KOPT-K1 (cell line): ENCODE results near the gene OR10G3.

Experiments used
- H3K27ac ChIP-seq: fragments of 200-600 bp; sonication (generic); 2 replicates; pipeline ENCODE4 v1.5.1; 2016; ENCODE audit warnings: antibody characterized with exemption, mild to moderate bottlenecking, low read depth, low read length; ENCODE audit not compliant: poor library complexity, severe bottlenecking
- H3K36me3 ChIP-seq: fragments of 200-600 bp; sonication (generic); 2 replicates; pipeline ENCODE4 v1.5.1; 2017; ENCODE audit warnings: antibody characterized with exemption, mild to moderate bottlenecking, low read length, moderate library complexity; ENCODE audit not compliant: insufficient read depth
- H3K9me3 ChIP-seq: fragments of 200-600 bp; sonication (generic); 2 replicates; pipeline ENCODE4 v1.5.1; 2017; ENCODE audit warnings: antibody characterized with exemption, low read length, mild to moderate bottlenecking; ENCODE audit not compliant: insufficient read depth, poor library complexity, severe bottlenecking

Gene OR10G3

GRCh38 chr14:21543521-21543960 is 36.3 kb downstream of the OR10G3 start:
- H3K27ac ChIP-seq = no peak overlapping the region

DNA sequence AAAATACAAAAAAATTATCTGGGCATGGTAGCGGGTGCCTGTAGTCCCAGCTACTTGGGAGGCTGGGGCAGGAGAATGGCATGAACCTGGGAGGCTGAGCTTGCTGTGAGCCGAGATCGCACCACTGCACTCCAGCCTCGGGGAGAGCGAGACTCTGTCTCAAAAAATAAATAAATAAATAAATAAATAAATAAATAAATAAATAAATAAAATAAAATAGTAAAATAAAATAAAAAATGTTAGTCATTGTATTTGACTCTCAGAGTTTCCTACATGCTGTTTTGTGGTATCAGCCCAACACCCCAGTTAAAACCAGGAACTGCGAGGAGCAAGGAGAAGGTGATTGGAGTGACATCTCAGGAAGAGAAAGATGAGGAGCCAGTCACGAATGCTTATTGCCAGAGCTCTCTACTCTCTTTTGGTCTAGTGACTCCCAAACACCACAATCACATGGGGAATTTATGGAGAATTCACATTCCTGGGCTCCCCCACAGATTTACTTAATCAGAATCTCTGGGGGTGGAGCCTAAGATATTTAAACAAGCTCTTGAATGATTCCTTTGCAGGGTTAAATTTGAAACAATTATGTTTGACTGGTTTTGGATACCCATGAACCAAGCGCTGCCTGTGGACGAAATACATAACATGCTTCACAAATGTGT is 38.3 kb downstream of the OR10G3 start:
- Histone ChIP-seq H3K36me3 (no peaks in the 10 kb centered on the region), H3K27ac (no peak overlapping the region), H3K9me3 (no peaks in the 10 kb centered on the region)

More at GRCh38 chr14:21543521-21543960, 36.3 kb downstream of the OR10G3 start:
- H3K36me3 ChIP-seq = no peaks in the 10 kb centered on the region
- no peaks in the 10 kb centered on the region for H3K9me3 ChIP-seq

DNA sequence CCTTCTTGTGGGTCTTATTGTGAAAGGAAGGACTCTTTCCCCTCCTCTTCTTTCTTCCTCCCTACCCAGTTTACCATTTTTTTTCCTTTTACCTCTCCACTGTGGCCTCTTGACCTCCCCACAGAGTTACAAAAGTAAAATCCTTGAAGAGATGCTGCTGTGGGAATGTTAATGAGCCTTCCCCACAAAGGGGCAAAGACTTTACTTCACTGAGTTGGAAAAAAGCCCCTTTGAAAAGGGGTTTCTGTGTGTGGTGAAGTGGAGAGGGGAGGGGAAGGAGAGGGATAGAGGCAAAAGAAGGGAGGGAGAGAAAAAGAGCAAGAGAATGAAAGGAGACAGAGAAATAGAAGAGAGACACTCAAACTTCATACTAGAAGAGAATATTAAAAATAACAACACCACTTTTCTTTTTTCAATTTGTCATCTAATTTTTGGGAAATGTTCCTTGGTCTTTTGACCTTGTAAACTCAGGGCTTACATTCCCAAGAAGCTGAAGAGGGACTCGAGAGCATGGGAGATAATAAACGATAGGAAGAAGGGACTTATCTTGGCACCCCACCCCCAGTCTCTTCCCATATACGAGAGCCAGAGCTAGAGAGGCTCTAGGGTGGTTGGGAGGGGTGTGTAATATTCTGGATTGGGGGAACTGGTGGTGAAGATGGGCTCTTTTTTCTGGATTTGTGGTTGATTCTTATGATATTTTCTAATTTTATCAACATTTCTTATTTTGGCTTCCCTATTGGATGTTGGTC is 40.5 kb downstream of the OR10G3 start:
- H3K9me3 ChIP-seq = no peaks in the 10 kb centered on the region
- H3K27ac ChIP-seq = no peak overlapping the region
- no peaks in the 10 kb centered on the region for H3K36me3 ChIP-seq

DNA sequence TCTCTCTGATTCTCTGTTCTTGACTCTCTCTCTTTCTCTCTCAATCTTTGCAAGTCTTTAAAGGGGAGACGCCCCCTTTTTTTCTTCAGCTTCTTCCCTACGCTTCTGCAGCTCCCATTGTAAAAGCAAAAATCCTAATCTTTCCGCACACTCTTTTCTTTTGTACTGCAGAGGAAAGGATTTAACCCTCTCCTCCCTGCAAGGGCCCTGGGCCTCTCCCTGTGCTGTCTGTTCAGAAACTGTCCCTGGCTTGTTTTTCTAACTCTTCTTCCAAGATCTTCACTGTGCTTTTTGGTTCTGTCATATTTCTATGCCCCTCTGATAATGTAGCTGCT is 42.8 kb downstream of the OR10G3 start:
- Histone ChIP-seq H3K36me3 (no peaks in the 10 kb centered on the region), H3K9me3 (no peaks in the 10 kb centered on the region), H3K27ac (no peak overlapping the region)

DNA sequence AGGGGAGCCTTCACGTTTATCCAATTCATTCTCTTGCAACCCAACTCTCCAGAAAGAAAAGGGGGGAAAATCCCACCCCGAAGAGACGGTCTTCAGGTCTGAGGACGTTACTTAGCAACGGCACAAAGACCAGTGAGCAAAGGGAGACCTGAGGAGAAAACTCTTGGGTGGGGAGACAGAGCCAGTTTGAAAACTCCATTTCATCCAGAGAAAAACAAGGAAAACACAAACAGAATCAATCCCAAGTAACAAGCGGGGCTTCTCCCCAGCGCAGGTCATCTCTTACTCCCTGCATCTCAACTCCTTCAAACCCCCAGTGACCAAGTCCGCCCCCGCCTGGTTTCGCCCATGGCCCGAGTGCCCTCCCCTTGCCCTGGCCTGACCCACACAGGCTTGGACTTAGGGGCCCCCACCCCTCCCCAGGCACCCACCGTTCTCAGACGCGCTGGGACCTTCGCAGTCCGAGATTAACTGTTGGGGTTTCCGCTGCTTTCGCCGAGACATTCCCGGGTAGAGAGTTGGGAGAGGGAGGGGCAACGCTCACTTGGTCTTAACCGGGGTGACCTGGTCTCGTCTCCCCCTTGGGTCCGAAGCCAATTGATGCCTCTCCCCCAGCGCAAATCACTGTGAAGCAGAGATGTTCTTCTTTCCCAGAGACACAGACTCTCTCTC is 43.3 kb downstream of the OR10G3 start:
- H3K27ac ChIP-seq = no peak overlapping the region
- H3K9me3 ChIP-seq = no peaks in the 10 kb centered on the region
- H3K36me3 ChIP-seq = no peaks in the 10 kb centered on the region

- no peak overlapping the region for H3K27ac ChIP-seq
- H3K36me3 ChIP-seq = no peaks in the 10 kb centered on the region
- H3K9me3 ChIP-seq = no peaks in the 10 kb centered on the region
Measured at GRCh38 chr14:21535545-21536417, 44.1 kb downstream of the OR10G3 start.

- no peaks in the 10 kb centered on the region for H3K9me3 ChIP-seq
- no peak overlapping the region for H3K27ac ChIP-seq
- H3K36me3 ChIP-seq = no peaks in the 10 kb centered on the region
Measured at GRCh38 chr14:21534576-21534975, 45.3 kb downstream of the OR10G3 start.

DNA sequence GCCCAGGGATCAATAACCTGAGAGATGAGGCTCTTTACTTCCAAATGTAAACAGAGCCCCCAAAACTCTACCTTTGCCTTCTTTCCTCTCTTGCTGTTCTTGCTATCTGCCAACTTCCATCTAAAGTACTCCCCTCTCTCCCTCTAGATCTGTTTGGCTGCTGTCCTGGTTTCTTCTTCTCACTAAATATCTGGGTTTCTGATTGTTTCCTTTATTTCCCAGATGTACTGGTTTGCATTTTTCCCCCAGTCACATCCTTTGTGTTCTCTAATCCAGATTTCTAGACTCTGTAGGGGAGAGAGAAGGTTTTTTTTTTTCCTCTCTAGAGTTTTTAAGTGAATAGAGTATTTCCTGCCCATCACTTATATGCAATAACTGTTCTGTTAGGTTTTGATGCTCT is 46.6 kb downstream of the OR10G3 start:
- no peaks in the 10 kb centered on the region for H3K9me3 ChIP-seq
- H3K36me3 ChIP-seq = no peaks in the 10 kb centered on the region
- H3K27ac ChIP-seq = no peak overlapping the region

DNA sequence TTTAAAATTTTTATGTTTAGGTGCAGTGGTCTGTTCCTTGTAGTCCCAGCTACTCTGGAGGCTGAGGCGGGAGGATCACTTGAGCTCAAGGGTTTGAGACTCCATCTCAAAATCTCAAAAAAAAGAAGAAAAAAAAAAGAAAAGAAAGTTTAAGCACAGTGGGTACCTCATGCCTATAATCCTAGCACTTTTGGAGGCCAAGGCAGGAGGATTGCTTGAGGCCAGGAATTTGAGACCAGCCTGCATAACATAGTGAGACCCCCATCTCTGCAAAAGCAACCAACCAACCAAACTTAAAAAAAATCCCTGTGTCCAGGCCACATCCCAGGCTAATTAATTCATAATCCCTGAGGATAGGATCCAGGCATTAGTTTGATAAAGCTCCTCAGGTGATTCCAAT is 50.4 kb downstream of the OR10G3 start:
- no peaks in the 10 kb centered on the region for H3K9me3 ChIP-seq
- H3K27ac ChIP-seq = no peak overlapping the region
- peaks cover 3% of the 10 kb centered on the region; the same call in 1 of the 2 replicates for H3K36me3 ChIP-seq

DNA sequence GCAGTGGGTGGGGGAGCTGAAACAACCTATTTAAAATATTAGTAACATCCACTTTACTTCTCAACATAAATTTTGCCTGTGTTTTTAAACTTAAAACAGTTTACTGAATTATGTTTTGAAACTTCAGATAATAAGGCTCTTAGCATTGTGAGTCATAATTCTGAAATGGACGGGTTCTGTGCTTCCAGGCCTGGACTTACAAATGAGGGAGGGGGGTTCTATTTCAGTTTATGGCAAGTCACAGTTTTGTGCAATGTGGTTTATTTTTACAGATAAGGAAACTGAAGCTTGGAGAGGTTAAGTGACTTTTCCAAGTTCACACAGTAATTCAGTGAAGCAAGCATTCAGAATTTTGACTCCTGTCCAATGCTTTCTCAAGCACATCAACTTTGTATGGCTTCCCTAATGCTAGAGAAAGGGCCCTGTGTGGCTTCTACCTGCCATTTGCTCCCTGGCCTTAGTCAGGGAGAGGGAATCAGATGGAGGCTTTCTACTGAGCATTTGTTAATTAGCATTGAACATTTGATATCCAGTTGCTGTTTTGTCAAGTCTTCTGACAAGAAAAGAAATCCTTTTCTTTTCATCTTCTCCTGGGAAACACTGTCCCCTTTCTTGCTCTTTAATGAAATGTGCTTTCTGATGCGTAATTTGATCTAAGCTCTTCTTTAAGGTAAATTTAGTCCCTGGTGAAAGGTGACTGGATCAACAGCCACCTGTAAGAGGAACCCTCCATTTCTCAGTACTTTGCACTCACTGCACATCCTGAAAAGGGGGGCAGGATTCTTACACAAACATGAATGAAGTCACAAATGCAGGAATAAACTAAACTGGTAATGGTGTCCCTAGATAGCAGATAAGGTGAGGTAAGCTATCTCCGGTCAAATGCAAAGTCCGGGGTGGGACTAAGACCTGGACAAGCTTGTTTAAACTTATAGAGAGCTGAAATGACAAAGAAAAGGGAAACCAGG is 51.2 kb downstream of the OR10G3 start:
- Histone ChIP-seq H3K27ac (no peak overlapping the region), H3K9me3 (no peaks in the 10 kb centered on the region), H3K36me3 (peaks cover 3% of the 10 kb centered on the region; the same call in 1 of the 2 replicates)

DNA sequence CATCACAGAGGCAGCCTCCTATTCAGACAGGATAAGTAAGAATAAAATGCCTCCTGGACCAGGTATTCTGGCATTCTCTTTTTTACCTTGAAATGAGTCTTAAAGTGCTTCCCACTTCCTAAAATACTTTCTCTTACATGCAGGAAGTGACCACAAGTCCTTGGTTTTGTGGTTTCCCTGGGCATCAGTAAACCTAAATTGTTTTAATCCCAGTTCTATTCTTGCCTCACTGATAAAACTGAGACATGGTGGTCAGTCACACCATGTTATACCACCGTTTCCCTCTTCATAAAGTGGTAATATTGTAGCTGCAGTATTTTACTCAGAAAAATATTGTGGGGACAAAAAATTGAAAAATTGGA is 52.6 kb downstream of the OR10G3 start:
- H3K36me3 ChIP-seq = peaks cover 3% of the 10 kb centered on the region; the same call in 1 of the 2 replicates
- H3K27ac ChIP-seq = no peak overlapping the region
- no peaks in the 10 kb centered on the region for H3K9me3 ChIP-seq

GRCh38 chr14:21526672-21527317 is 53.1 kb downstream of the OR10G3 start:
- H3K36me3 ChIP-seq = peaks cover 3% of the 10 kb centered on the region; the same call in 1 of the 2 replicates
- H3K27ac ChIP-seq = peak overlapping the region; percentile 65
- H3K9me3 ChIP-seq = no peaks in the 10 kb centered on the region

DNA sequence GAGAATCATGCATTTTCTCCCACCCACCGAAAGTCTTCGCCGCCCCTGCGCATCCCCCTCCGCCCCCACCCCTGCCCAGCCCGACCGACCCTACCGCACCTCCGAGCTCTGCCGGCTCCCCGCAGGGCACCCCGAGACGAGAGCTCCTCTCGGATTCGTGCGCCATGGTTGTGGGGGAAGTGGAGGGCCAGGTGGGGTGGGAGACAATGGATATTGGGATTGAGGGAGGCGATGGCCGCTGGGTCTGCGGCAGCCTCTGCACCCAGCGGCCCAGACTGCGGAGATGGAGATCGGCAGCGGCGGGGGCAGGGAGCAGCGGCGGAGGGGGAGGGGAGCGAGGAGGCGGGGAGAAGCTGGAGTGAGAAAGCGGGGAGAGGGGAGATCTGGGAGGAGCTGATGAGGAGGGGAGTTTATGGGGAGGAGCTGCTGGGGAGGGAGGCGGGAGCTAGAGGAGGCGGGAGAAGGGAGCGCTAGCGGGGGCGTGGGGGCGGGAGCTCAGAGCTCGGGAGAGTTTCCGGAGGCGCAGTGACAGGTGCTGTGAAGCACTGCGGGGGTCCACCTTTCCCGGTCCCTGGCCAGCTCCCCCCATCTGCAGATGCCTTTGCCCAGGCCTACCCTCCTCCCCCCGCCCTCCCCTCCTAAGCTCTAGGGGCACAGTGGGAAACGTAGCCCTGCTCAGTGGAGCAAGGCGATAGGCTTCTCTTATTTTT is 53.8 kb downstream of the OR10G3 start, which contains the start of gene SALL2:
Gene SALL2 (minus strand): TSS at position 385 of the 710 bp plus-strand sequence. CDS start 219 bp downstream, at position 166.
- Histone ChIP-seq H3K27ac (peak within 1 kb of the TSS; percentile 65), H3K36me3 (peaks cover 3% of the 10 kb centered on the region; the same call in 1 of the 2 replicates), H3K9me3 (no peaks in the 10 kb centered on the region)
